ENCODE data around the gene PINLYP.

DNA sequence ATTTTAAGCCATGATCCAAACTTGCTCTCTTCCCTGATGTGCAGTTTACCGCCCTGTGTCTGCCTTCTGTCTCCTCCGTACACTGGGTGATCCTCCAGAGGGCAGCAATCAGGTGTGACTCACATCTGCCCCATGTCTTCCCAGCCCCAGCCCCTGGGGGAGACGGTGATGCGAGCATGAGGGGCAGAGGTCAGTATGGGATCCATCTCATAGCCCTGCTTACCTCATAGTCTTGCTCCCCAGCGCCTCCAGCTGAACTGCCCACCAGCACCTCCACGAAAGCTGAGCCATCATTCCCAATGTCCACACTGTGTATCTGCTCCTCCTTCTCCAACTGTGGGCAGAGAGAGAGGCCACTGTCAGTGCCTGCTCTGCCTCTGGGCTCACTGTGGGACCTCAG is 14.9 kb upstream of the PINLYP start:
- TF ChIP-seq, protein P1, sequence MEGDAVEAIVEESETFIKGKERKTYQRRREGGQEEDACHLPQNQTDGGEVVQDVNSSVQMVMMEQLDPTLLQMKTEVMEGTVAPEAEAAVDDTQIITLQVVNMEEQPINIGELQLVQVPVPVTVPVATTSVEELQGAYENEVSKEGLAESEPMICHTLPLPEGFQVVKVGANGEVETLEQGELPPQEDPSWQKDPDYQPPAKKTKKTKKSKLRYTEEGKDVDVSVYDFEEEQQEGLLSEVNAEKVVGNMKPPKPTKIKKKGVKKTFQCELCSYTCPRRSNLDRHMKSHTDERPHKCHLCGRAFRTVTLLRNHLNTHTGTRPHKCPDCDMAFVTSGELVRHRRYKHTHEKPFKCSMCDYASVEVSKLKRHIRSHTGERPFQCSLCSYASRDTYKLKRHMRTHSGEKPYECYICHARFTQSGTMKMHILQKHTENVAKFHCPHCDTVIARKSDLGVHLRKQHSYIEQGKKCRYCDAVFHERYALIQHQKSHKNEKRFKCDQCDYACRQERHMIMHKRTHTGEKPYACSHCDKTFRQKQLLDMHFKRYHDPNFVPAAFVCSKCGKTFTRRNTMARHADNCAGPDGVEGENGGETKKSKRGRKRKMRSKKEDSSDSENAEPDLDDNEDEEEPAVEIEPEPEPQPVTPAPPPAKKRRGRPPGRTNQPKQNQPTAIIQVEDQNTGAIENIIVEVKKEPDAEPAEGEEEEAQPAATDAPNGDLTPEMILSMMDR (IDR thresholded peaks at IDR 0.05), result no peak
- no peak for TF ChIP-seq POLR2A (IDR thresholded peaks at IDR 0.05)
